ENCODE measurements around the gene TMEM123. TPM values are rescaled to one million over a fixed set of nuclear protein-coding genes. Genes with fewer than 3 reads are reported as not detected.

Gene TMEM123
- total RNA-seq, 1 experiment from 2014 or later = 400 TPM

DNA sequence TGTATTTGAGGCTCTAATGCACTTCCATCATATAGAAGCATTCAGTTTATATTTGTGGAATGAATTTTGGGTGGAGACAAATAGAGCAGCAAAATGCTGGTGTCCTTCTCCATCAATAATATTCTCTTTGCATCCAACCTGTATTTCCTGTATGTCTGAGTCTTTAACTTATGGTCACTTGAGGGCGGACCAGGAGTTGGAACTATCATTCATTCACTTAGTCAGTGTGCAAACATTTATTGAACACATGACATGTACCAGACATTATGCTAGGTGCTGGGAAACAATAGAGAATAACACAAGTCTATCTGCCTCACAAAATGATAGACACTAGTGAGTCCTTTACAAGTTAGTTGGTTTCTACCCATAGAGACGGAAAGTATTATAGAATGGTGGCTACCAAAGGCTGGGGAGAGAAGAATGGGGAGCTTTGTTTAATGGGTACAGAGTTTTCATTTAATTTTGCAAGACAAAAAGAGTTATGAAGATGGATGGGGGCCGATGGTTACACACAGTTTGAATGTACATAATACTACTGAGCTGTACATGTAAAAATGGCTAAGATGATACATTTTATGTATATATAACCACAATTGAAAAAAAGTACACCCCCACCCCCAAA, 4.6 kb upstream of the TMEM123 start:
- Mint-ChIP-seq H3K9me3 (ENCODE audit: unreplicated experiment) (no peaks in the 10 kb centered on the region), H3K27me3 (ENCODE audit: insufficient read depth, unreplicated experiment) (no peaks in the 10 kb centered on the region), H3K36me3 (ENCODE audit: insufficient read depth, unreplicated experiment) (peaks cover 14% of the 10 kb centered on the region), H3K4me3 (ENCODE audit: unreplicated experiment) (no peak overlapping the region), H3K27ac (ENCODE audit: unreplicated experiment) (no peak overlapping the region), H3K4me1 (ENCODE audit: low read depth, unreplicated experiment) (peaks cover 28% of the 10 kb centered on the region)
- ChIA-PET POLR2A (no interaction called here), CTCF (interaction anchor here (0.8 kb wide), 1 partner anchor 115 kb away, joined by 3 read pairs; no protein-coding TSS in a partner anchor)
- BruUV-seq (replicated peaks) = no TSS peak
- intact Hi-C loops (cut with micrococcal nuclease; ENCODE audit: unreplicated experiment) = no loop called here
- no peaks in the 10 kb centered on the region for H3K9me3 ChIP-seq
- H3K27me3 ChIP-seq (replicated peaks; ENCODE audit: control insufficient read depth, insufficient read depth, low read length) = no peaks in the 10 kb centered on the region
- TF ChIP-seq, protein P1, sequence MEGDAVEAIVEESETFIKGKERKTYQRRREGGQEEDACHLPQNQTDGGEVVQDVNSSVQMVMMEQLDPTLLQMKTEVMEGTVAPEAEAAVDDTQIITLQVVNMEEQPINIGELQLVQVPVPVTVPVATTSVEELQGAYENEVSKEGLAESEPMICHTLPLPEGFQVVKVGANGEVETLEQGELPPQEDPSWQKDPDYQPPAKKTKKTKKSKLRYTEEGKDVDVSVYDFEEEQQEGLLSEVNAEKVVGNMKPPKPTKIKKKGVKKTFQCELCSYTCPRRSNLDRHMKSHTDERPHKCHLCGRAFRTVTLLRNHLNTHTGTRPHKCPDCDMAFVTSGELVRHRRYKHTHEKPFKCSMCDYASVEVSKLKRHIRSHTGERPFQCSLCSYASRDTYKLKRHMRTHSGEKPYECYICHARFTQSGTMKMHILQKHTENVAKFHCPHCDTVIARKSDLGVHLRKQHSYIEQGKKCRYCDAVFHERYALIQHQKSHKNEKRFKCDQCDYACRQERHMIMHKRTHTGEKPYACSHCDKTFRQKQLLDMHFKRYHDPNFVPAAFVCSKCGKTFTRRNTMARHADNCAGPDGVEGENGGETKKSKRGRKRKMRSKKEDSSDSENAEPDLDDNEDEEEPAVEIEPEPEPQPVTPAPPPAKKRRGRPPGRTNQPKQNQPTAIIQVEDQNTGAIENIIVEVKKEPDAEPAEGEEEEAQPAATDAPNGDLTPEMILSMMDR (IDR thresholded peaks at IDR 0.05; ENCODE audit: insufficient read depth in 1 of 2, low read depth in 1 of 2, low read length in 1 of 2, severe bottlenecking in 1 of 2, unreplicated experiment in 1 of 2) = no peak
- peaks cover 33% of the 10 kb centered on the region for H3K4me1 ChIP-seq
- no peak for DNase-seq
- H3K36me3 ChIP-seq (ENCODE audit: control insufficient read depth, insufficient read depth, low read length) = no peaks in the 10 kb centered on the region
- H3K4me3 ChIP-seq (ENCODE audit: low read depth, low read length) = no peak overlapping the region

DNA sequence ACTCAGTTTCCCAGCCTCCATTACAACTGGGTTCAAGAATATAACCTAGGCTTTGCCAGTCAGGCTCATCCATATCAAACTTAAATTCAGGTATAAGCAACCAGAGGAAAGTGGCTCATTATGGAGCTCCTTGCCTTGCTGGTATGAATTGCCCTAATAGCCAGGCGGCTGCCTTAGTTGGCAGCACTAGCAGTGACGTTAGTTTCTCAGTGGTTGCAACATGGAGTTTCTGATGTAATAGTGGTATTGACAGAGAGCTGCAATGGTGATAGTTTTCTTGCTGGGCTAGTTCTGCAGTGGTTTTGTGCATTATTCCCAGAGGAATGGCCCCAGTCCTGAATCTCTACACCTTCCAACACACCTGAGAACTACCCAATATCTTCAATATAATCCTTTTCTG, 3.8 kb upstream of the TMEM123 start:
- H3K4me1 Mint-ChIP-seq (ENCODE audit: low read depth, unreplicated experiment) = peaks cover 24% of the 10 kb centered on the region
- no peaks in the 10 kb centered on the region for H3K9me3 ChIP-seq
- intact Hi-C loops (cut with micrococcal nuclease; ENCODE audit: unreplicated experiment) = no loop called here
- H3K4me3 ChIP-seq (ENCODE audit: low read depth, low read length) = no peak overlapping the region
- no peaks in the 10 kb centered on the region for H3K36me3 ChIP-seq (ENCODE audit: control insufficient read depth, insufficient read depth, low read length)
- H3K9me3 Mint-ChIP-seq (ENCODE audit: unreplicated experiment) = no peaks in the 10 kb centered on the region
- no peaks in the 10 kb centered on the region for H3K27me3 ChIP-seq (replicated peaks; ENCODE audit: control insufficient read depth, insufficient read depth, low read length)
- peak in 1 of 2 experiments; percentile 50 for DNase-seq
- H3K27me3 Mint-ChIP-seq (ENCODE audit: insufficient read depth, unreplicated experiment) = no peaks in the 10 kb centered on the region
- TF ChIP-seq, protein P1 (IDR thresholded peaks at IDR 0.05; ENCODE audit: insufficient read depth in 1 of 2, low read depth in 1 of 2, low read length in 1 of 2, severe bottlenecking in 1 of 2, unreplicated experiment in 1 of 2) = no peak
- H3K36me3 Mint-ChIP-seq (ENCODE audit: insufficient read depth, unreplicated experiment) = peaks cover 17% of the 10 kb centered on the region
- H3K4me1 ChIP-seq = peaks cover 25% of the 10 kb centered on the region
- POLR2A ChIA-PET = no interaction called here
- H3K4me3 Mint-ChIP-seq (ENCODE audit: unreplicated experiment) = no peak overlapping the region
- H3K27ac Mint-ChIP-seq (ENCODE audit: unreplicated experiment) = no peak overlapping the region
- CTCF ChIA-PET = interaction anchor here (0.8 kb wide), 1 partner anchor 115 kb away, joined by 3 read pairs; no protein-coding TSS in a partner anchor
- BruUV-seq (replicated peaks) = no TSS peak

DNA sequence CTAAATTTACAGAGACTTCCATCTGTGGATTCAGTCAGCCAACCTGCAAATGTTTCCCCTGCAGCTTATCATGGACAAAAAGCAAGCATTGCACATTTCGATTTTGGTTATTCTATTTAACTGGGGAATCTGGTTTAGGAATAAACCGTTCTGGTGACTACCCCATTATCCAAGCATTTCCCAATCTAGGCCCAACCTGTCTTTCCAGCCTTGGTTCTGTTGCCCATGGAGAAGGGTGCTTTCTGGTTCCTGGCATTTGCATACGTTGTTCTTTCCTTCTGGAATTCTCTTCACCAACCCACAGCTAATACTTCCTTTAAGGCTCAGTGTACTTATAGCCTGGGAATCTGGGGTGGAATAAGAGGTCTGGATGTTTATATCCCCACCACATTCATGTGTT, 1.4 kb upstream of the TMEM123 start:
- Mint-ChIP-seq H3K36me3 (ENCODE audit: insufficient read depth, unreplicated experiment) (peaks cover 26% of the 10 kb centered on the region), H3K27me3 (ENCODE audit: insufficient read depth, unreplicated experiment) (no peaks in the 10 kb centered on the region), H3K9me3 (ENCODE audit: unreplicated experiment) (no peaks in the 10 kb centered on the region), H3K4me3 (ENCODE audit: unreplicated experiment) (peak overlapping the region; percentile 99), H3K4me1 (ENCODE audit: low read depth, unreplicated experiment) (peaks cover 43% of the 10 kb centered on the region), H3K27ac (ENCODE audit: unreplicated experiment) (no peak overlapping the region)
- intact Hi-C loops (cut with micrococcal nuclease; ENCODE audit: unreplicated experiment) = loop anchor here (1.0 to 2.0 kb wide), 3 partner anchors 8 to 107 kb away; partner anchors contain the start of gene BIRC2
- CTCF ChIA-PET = no interaction called here
- Histone ChIP-seq H3K4me1 (peaks cover 42% of the 10 kb centered on the region), H3K27me3 (replicated peaks; ENCODE audit: control insufficient read depth, insufficient read depth, low read length) (no peaks in the 10 kb centered on the region), H3K4me3 (ENCODE audit: low read depth, low read length) (peak overlapping the region; percentile 90), H3K9me3 (no peaks in the 10 kb centered on the region), H3K36me3 (ENCODE audit: control insufficient read depth, insufficient read depth, low read length) (no peaks in the 10 kb centered on the region)
- no TSS peak for BruUV-seq (replicated peaks)
- DNase-seq = no peak
- TF ChIP-seq, protein P1 (IDR thresholded peaks at IDR 0.05; ENCODE audit: insufficient read depth in 1 of 2, low read depth in 1 of 2, low read length in 1 of 2, severe bottlenecking in 1 of 2, unreplicated experiment in 1 of 2) = no peak
- POLR2A ChIA-PET = interaction anchor here (0.6 kb wide), 1 partner anchor 107 kb away, joined by 5 read pairs; the partner anchor contains the start of gene BIRC2

All from Caco-2 (cell line).